Progenitor cell of endocrine pancreas (in vitro differentiated cells): Measurements from ENCODE around the gene CAPN12. TPM values are rescaled to one million over a fixed set of nuclear protein-coding genes. Genes with fewer than 3 reads are reported as not detected.

ENCODE experiments used
- DNase-seq: peaks from one replicate; pipeline ENCODE4 v3.0.0; 2021; ENCODE audit warnings: low spot score; ENCODE audit not compliant: unreplicated experiment
- H3K27ac Mint-ChIP-seq: 2 replicates; pipeline ENCODE4 v1.8.0; 2021; ENCODE audit warnings: mild to moderate bottlenecking, moderate library complexity, mixed read lengths
- H3K27me3 Mint-ChIP-seq: 2 replicates; pipeline ENCODE4 v1.8.0; 2021; ENCODE audit warnings: mixed read lengths
- H3K36me3 Mint-ChIP-seq: 2 replicates; pipeline ENCODE4 v1.8.0; 2022; ENCODE audit warnings: mixed read lengths; ENCODE audit not compliant: insufficient read depth
- H3K4me1 Mint-ChIP-seq: 2 replicates; pipeline ENCODE4 v1.8.0; 2021; ENCODE audit warnings: low read depth, mixed read lengths
- H3K4me3 Mint-ChIP-seq: 2 replicates; pipeline ENCODE4 v1.8.0; 2021; ENCODE audit warnings: low read depth, mild to moderate bottlenecking, moderate library complexity, mixed read lengths
- H3K9me3 Mint-ChIP-seq: 2 replicates; pipeline ENCODE4 v1.8.0; 2021; ENCODE audit warnings: low read depth, mixed read lengths
- CTCF ChIP-seq: fragments of 200-600 bp; sonication (generic); IDR thresholded peaks from one replicate; pipeline ENCODE4 v1.5.0; 2021; ENCODE audit warnings: antibody characterized with exemption, mild to moderate bottlenecking; ENCODE audit not compliant: unreplicated experiment
- total RNA-seq: library from RNA; stranded (reverse); gene quantifications from 2 replicates; pipeline ENCODE4 v1.2.1, GENCODE V29; 2021

Gene CAPN12
- total RNA-seq, 1 donor from 2014 or later = 4.1 TPM

DNA sequence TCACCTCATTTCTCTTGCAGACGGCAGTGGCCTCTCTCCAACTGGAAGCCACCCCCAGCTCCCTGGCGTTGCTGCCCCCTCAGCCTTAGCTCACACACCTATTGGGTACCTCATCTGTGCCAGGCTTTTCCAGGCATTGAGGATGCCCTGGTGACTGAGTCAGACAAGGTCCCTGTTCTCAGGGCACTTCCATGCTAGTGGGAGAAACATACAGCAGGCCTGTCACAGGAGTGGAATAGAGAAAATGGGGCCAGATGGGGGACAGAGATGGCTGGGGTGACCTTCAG lies 33.9 kb downstream of the CAPN12 start:
- TF ChIP-seq CTCF = no peak

DNA sequence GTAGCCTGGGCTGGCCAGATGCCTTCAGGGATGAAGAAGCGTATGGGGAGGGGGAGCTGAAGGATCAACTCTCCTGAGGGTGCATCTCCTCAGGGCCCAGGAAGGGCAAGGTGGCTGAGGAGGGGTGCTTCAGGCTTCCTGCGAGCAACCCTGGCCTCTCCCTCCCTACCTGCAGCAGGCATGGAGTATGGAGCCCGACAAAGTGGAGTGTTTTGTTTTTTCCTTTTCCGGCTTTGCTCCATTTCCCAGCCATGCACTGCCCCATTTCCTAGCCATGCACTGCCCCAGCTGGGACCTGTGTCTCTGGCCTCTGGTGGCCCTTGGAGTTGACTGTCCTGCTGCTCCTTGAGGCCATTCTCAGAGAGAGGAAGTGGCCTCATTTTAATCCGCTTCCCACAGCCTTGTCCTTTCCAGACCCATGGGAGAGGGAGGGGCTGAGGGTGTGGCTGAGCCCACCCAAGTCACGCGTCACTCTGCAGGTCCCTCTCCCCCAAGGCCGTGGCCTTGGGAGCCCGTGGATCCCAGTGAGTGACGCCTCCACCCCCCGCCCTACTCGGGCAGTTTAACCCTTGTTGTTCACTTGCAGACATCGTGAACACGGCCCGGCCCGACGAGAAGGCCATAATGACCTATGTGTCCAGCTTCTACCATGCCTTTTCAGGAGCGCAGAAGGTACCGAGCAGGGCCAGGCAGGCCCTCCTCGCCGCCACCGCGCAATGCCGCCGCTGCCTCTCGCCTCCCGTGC lies 34.4 kb downstream of the CAPN12 start:
- Mint-ChIP-seq H3K27me3 (no peaks in the 10 kb centered on the region), H3K9me3 (no peaks in the 10 kb centered on the region), H3K36me3 (peaks cover 26% of the 10 kb centered on the region), H3K4me1 (peaks cover 1% of the 10 kb centered on the region), H3K27ac (peak overlapping the region; percentile 83), H3K4me3 (no peak overlapping the region)
- TF ChIP-seq CTCF = no peak
- DNase-seq = no peak

More for the DNA sequence above, 33.9 kb downstream of the CAPN12 start:
- no peaks in the 10 kb centered on the region for H3K9me3 Mint-ChIP-seq
- H3K4me1 Mint-ChIP-seq = peaks cover 1% of the 10 kb centered on the region
- no peaks in the 10 kb centered on the region for H3K27me3 Mint-ChIP-seq
- peaks cover 26% of the 10 kb centered on the region for H3K36me3 Mint-ChIP-seq
- peak overlapping the region; percentile 83 for H3K27ac Mint-ChIP-seq
- H3K4me3 Mint-ChIP-seq = no peak overlapping the region
- no peak for DNase-seq

DNA sequence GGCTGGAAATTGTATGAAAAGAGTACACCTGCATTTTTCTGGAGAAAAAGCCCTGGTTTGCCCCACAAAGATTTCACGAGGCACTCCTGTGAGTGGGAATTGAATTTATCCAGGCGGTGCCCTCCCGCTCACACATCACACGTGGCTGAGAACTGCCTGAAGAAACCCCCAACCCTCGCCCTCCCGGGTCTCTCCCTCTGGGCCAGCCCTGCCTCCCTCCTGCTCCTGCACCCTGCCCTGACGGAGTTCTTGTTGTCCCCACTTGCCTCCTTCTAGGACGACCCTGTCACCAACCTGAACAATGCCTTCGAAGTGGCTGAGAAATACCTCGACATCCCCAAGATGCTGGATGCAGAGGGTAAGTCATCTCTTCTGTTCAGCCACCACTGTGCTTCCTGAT lies 35.2 kb downstream of the CAPN12 start:
- peaks cover 26% of the 10 kb centered on the region for H3K36me3 Mint-ChIP-seq
- no peak overlapping the region for H3K4me3 Mint-ChIP-seq
- no peaks in the 10 kb centered on the region for H3K9me3 Mint-ChIP-seq
- H3K4me1 Mint-ChIP-seq = peaks cover 1% of the 10 kb centered on the region
- no peak for DNase-seq
- peak overlapping the region; percentile 91 for H3K27ac Mint-ChIP-seq
- no peak for TF ChIP-seq CTCF
- no peaks in the 10 kb centered on the region for H3K27me3 Mint-ChIP-seq

DNA sequence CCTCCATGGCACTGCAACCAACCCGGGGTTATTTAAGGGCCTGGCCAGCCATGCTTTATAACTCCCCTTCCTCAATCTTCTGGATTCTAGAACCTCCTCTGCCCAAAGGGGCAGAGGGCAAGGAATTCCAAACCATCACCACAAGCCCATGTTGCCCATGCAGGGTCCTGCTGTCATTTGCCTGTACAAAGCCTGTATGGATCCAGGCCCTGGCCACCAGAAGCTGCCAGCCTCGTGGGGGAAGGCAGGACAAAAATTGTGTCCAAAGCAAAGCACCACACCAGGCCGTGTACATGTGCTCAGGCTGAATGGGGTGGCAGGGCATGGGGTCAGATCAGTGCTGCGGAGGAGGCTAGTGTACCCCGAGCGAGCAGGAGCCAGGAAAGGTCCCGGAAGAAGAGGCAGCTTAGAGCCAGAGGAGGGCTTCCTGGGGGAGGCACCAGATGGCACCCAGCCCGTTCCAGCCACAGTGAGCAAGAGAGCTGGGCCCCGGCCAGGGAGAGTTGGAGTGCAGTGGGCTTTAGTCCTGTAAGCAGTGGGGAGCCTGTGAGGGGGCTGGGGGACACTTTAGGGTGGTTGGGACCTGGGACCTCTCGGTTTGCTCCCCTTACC lies 35.8 kb downstream of the CAPN12 start:
- DNase-seq = no peak
- H3K4me3 Mint-ChIP-seq = no peak overlapping the region
- H3K27me3 Mint-ChIP-seq = no peaks in the 10 kb centered on the region
- no peaks in the 10 kb centered on the region for H3K4me1 Mint-ChIP-seq
- no peak for TF ChIP-seq CTCF
- H3K36me3 Mint-ChIP-seq = peaks cover 27% of the 10 kb centered on the region
- H3K9me3 Mint-ChIP-seq = no peaks in the 10 kb centered on the region
- peak overlapping the region; percentile 79 for H3K27ac Mint-ChIP-seq

- Mint-ChIP-seq H3K27ac (no peak overlapping the region), H3K36me3 (peaks cover 26% of the 10 kb centered on the region)
- no peak for TF ChIP-seq CTCF
Measured at GRCh38 chr19:38707512-38708114, 36.7 kb downstream of the CAPN12 start.

More at GRCh38 chr19:38707512-38708114, 36.7 kb downstream of the CAPN12 start:
- no peak overlapping the region for H3K4me3 Mint-ChIP-seq
- H3K4me1 Mint-ChIP-seq = no peaks in the 10 kb centered on the region
- H3K27me3 Mint-ChIP-seq = no peaks in the 10 kb centered on the region
- DNase-seq = no peak
- no peaks in the 10 kb centered on the region for H3K9me3 Mint-ChIP-seq
